OCI-LY1 (cell line): ENCODE results near the gene PHOX2B.

Experiments used
- H2AFZ ChIP-seq: fragments of 200-600 bp; sonication (generic), shearing (Covaris generic); 2 replicates; pipeline ENCODE4 v1.6.0; 2014; ENCODE audit warnings: antibody characterized with exemption, mild to moderate bottlenecking, low read length
- H3F3A ChIP-seq: fragments of 200-600 bp; sonication (generic), shearing (Covaris generic); 2 replicates; pipeline ENCODE4 v1.6.0; 2014; ENCODE audit warnings: mild to moderate bottlenecking, antibody characterized with exemption, low read length, moderate library complexity; ENCODE audit not compliant: insufficient read depth
- H3K27ac ChIP-seq: fragments of 200-600 bp; sonication (generic); 2 replicates; pipeline ENCODE4 v1.5.1; 2014; ENCODE audit warnings: low read length, mixed run types, mild to moderate bottlenecking, low read depth; ENCODE audit not compliant: poor library complexity, severe bottlenecking
- H3K27me3 ChIP-seq: fragments of 200-600 bp; sonication (generic); 2 replicates; pipeline ENCODE4 v1.6.0; 2014; ENCODE audit warnings: antibody characterized with exemption, mild to moderate bottlenecking, low read length, moderate library complexity; ENCODE audit not compliant: insufficient read depth
- H3K36me3 ChIP-seq: fragments of 200-600 bp; sonication (generic); 2 replicates; pipeline ENCODE4 v1.6.1; 2014; ENCODE audit warnings: mild to moderate bottlenecking, antibody characterized with exemption, low read length, moderate library complexity, mixed read lengths; ENCODE audit not compliant: insufficient read depth
- H3K4me1 ChIP-seq: fragments of 200-600 bp; sonication (generic); 2 replicates; pipeline ENCODE4 v1.5.1; 2014; ENCODE audit warnings: mild to moderate bottlenecking, low read length, moderate library complexity; ENCODE audit not compliant: insufficient read depth, severe bottlenecking
- H3K4me2 ChIP-seq: fragments of 200-600 bp; sonication (generic), shearing (Covaris generic); 2 replicates; pipeline ENCODE4 v1.6.1; 2014; ENCODE audit warnings: low read length
- H3K4me3 ChIP-seq: fragments of 200-600 bp; sonication (generic); 2 replicates; pipeline ENCODE4 v1.5.1; 2014; ENCODE audit warnings: low read length, low read depth, mild to moderate bottlenecking, mixed read lengths; ENCODE audit not compliant: poor library complexity, severe bottlenecking
- H3K79me2 ChIP-seq: fragments of 200-600 bp; shearing (Covaris generic); 2 replicates; pipeline ENCODE4 v1.6.1; 2016; ENCODE audit warnings: mixed run types, low read length, mixed read lengths; ENCODE audit not compliant: insufficient read depth
- H3K9ac ChIP-seq: fragments of 200-600 bp; sonication (generic), shearing (Covaris generic); 2 replicates; pipeline ENCODE4 v1.6.1; 2014; ENCODE audit warnings: mild to moderate bottlenecking, low read length, mixed read lengths
- H3K9me2 ChIP-seq: fragments of 200-600 bp; sonication (generic), shearing (Covaris generic); 2 replicates; pipeline ENCODE4 v1.6.1; 2014; ENCODE audit warnings: low read depth, mild to moderate bottlenecking, low read length, mixed read lengths
- H3K9me3 ChIP-seq: fragments of 200-600 bp; shearing (Covaris generic); 2 replicates; pipeline ENCODE4 v1.6.1; 2014; ENCODE audit warnings: low read length, mixed read lengths
- H4K20me1 ChIP-seq: fragments of 200-600 bp; sonication (generic), shearing (Covaris generic); 2 replicates; pipeline ENCODE4 v1.6.0; 2016; ENCODE audit warnings: mild to moderate bottlenecking, low read length; ENCODE audit not compliant: insufficient read depth
- CTCF ChIP-seq: fragments of 200-600 bp; sonication (generic), shearing (Covaris generic); IDR thresholded peaks from 2 replicates; pipeline ENCODE4 v1.5.1; 2017; ENCODE audit warnings: mild to moderate bottlenecking, antibody characterized with exemption, low read length, moderate library complexity, mixed read lengths
- EZH2 ChIP-seq: fragments of 200-600 bp; sonication (generic), shearing (Covaris generic); IDR thresholded peaks from 2 replicates; pipeline ENCODE4 v1.8.0; 2017; ENCODE audit warnings: borderline replicate concordance, mixed run types, mild to moderate bottlenecking, antibody characterized with exemption, low read length, moderate library complexity, mixed read lengths

The PHOX2B gene

GRCh38 chr4:41709844-41710481, 38.6 kb downstream of the PHOX2B start:
- Histone ChIP-seq H3F3A (no peaks in the 10 kb centered on the region), H3K9ac (no peak overlapping the region), H3K4me3 (no peak overlapping the region), H3K27ac (no peak overlapping the region), H3K27me3 (no peaks in the 10 kb centered on the region), H4K20me1 (no peaks in the 10 kb centered on the region), H3K79me2 (no peaks in the 10 kb centered on the region), H3K36me3 (no peaks in the 10 kb centered on the region), H3K9me2 (no peaks in the 10 kb centered on the region), H2AFZ (no peak overlapping the region), H3K4me1 (no peaks in the 10 kb centered on the region), H3K4me2 (no peak overlapping the region), H3K9me3 (no peaks in the 10 kb centered on the region)
- TF ChIP-seq EZH2 (no peak), CTCF (no peak)

GRCh38 chr4:41703785-41704184, 44.7 kb downstream of the PHOX2B start:
- no peak overlapping the region for H2AFZ ChIP-seq
- H3K9me3 ChIP-seq: no peaks in the 10 kb centered on the region
- H3K36me3 ChIP-seq: no peaks in the 10 kb centered on the region
- no peaks in the 10 kb centered on the region for H3K9me2 ChIP-seq
- no peak overlapping the region for H3K4me3 ChIP-seq
- no peaks in the 10 kb centered on the region for H3K27me3 ChIP-seq
- no peaks in the 10 kb centered on the region for H4K20me1 ChIP-seq
- H3K4me2 ChIP-seq: no peak overlapping the region
- H3K79me2 ChIP-seq: no peaks in the 10 kb centered on the region
- H3K9ac ChIP-seq: no peak overlapping the region
- no peak overlapping the region for H3K27ac ChIP-seq
- TF ChIP-seq CTCF (no peak), EZH2 (no peak)
- no peaks in the 10 kb centered on the region for H3F3A ChIP-seq
- H3K4me1 ChIP-seq: no peaks in the 10 kb centered on the region

- no peaks in the 10 kb centered on the region for H3K27me3 ChIP-seq
- H3K79me2 ChIP-seq: no peaks in the 10 kb centered on the region
- H3K27ac ChIP-seq: no peak overlapping the region
- H3K4me1 ChIP-seq: no peaks in the 10 kb centered on the region
- H3K36me3 ChIP-seq: no peaks in the 10 kb centered on the region
- H2AFZ ChIP-seq: no peak overlapping the region
- H3K9me3 ChIP-seq: no peaks in the 10 kb centered on the region
- H3K9me2 ChIP-seq: no peaks in the 10 kb centered on the region
- no peaks in the 10 kb centered on the region for H3F3A ChIP-seq
- H3K4me3 ChIP-seq: no peak overlapping the region
- no peak overlapping the region for H3K4me2 ChIP-seq
- no peak overlapping the region for H3K9ac ChIP-seq
- H4K20me1 ChIP-seq: no peaks in the 10 kb centered on the region
- TF ChIP-seq EZH2 (no peak), CTCF (no peak)
Measured at GRCh38 chr4:41702770-41703169, 45.8 kb downstream of the PHOX2B start.
